CD14-positive monocyte (primary cell): Measurements from ENCODE around the gene SLC17A6. TPM values are rescaled to one million over a fixed set of nuclear protein-coding genes. Genes with fewer than 3 reads are reported as not detected.
A peak's percentile ranks its signal among the peaks of the same experiment; 100 is the strongest.

Experiments
- DNase-seq, 3 donors: peaks; one replicate each; pipeline ENCODE4 v3.0.0-alpha.2; 2011 to 2022
- H2AFZ ChIP-seq: 2 replicates; pipeline ENCODE4 v1.6.0; 2012; ENCODE audit warnings: mild to moderate bottlenecking, low read depth, low read length, inconsistent platforms; ENCODE audit not compliant: insufficient read depth, poor library complexity, severe bottlenecking
- H3K27ac ChIP-seq, 2 donors: 1 replicate in 1 of 2; 2 replicates in 1 of 2; pipeline ENCODE4 v1.5.1; 2012 to 2013; ENCODE audit warnings: low read length in 2 of 2, control low read depth in 1 of 2, inconsistent platforms in 1 of 2, low read depth in 1 of 2, mild to moderate bottlenecking in 1 of 2
- H3K27me3 ChIP-seq, 2 donors: one replicate each; pipeline versions ENCODE4 v1.6.0 to v1.6.1; 2011 to 2013; ENCODE audit warnings: low read length in 2 of 2; ENCODE audit not compliant: control insufficient read depth in 2 of 2, insufficient read depth in 2 of 2
- H3K36me3 ChIP-seq, 2 donors: replicated peaks in 1 of 2; 1 replicate in 1 of 2; 2 replicates in 1 of 2; pipeline versions ENCODE4 v1.5.1 to v1.6.1; 2012 to 2013; ENCODE audit warnings: low read length in 2 of 2, control low read depth in 1 of 2, inconsistent platforms in 1 of 2, mild to moderate bottlenecking in 1 of 2; ENCODE audit not compliant: insufficient read depth in 2 of 2, control insufficient read depth in 1 of 2
- H3K4me1 ChIP-seq, 2 donors: 1 replicate in 1 of 2; 2 replicates in 1 of 2; pipeline versions ENCODE4 v1.5.1 to v1.6.1; 2012 to 2013; ENCODE audit warnings: low read length in 2 of 2, control low read depth in 1 of 2, inconsistent platforms in 1 of 2, mild to moderate bottlenecking in 1 of 2, moderate library complexity in 1 of 2; ENCODE audit not compliant: insufficient read depth in 2 of 2, control insufficient read depth in 1 of 2
- H3K4me2 ChIP-seq: replicated peaks from 2 replicates; pipeline ENCODE3; 2012; ENCODE audit warnings: low read length, moderate library complexity, mild to moderate bottlenecking; ENCODE audit not compliant: poor library complexity, severe bottlenecking; ENCODE audit errors: extremely low read depth
- H3K4me3 ChIP-seq, 3 experiments: fragments of 200-600 bp in 1 of 3; sonication (generic) in 1 of 3; replicated peaks in 1 of 3; 1 replicate in 2 of 3; 2 replicates in 1 of 3; pipeline ENCODE4 v1.5.1; 2011 to 2013; ENCODE audit warnings: low read length in 3 of 3, mild to moderate bottlenecking in 3 of 3, control low read depth in 2 of 3, low read depth in 2 of 3, inconsistent platforms in 1 of 3, moderate library complexity in 1 of 3
- H3K79me2 ChIP-seq: 2 replicates; pipeline ENCODE4 v1.6.0; 2012; ENCODE audit warnings: mild to moderate bottlenecking, control low read depth, inconsistent platforms, low read length, moderate library complexity; ENCODE audit not compliant: insufficient read depth
- H3K9ac ChIP-seq: 2 replicates; pipeline ENCODE4 v1.6.0; 2017; ENCODE audit warnings: low read length, mild to moderate bottlenecking; ENCODE audit not compliant: insufficient read depth, poor library complexity, severe bottlenecking
- H3K9me3 ChIP-seq, 2 donors: replicated peaks in 1 of 2; 1 replicate in 1 of 2; 2 replicates in 1 of 2; pipeline versions ENCODE4 v1.5.1 to v1.6.1; 2012 to 2013; ENCODE audit warnings: low read length in 2 of 2, control low read depth in 1 of 2; ENCODE audit not compliant: control insufficient read depth in 1 of 2, insufficient read depth in 1 of 2
- H4K20me1 ChIP-seq: 2 replicates; pipeline ENCODE4 v1.6.0; 2012; ENCODE audit warnings: mild to moderate bottlenecking, low read length, control low read depth, moderate library complexity; ENCODE audit not compliant: insufficient read depth
- H3K27ac Mint-ChIP-seq, 7 donors: one replicate each; pipeline ENCODE4 v1.8.0; 2020; ENCODE audit warnings: mild to moderate bottlenecking in 7 of 7, mixed read lengths in 7 of 7, moderate library complexity in 6 of 7, inconsistent platforms in 2 of 7
- H3K27me3 Mint-ChIP-seq, 3 donors: one replicate each; pipeline ENCODE4 v1.8.0; 2021 to 2022; ENCODE audit warnings: low read depth in 3 of 3, mild to moderate bottlenecking in 3 of 3, mixed read lengths in 3 of 3, moderate library complexity in 3 of 3, inconsistent platforms in 1 of 3
- H3K36me3 Mint-ChIP-seq, 2 donors: one replicate each; pipeline ENCODE4 v1.8.0; 2020; ENCODE audit warnings: mixed read lengths in 2 of 2, inconsistent platforms in 1 of 2, mild to moderate bottlenecking in 1 of 2
- H3K4me1 Mint-ChIP-seq: one replicate; pipeline ENCODE4 v1.8.0; 2020; ENCODE audit warnings: mild to moderate bottlenecking, mixed read lengths
- H3K4me3 Mint-ChIP-seq, 2 donors: one replicate each; pipeline ENCODE4 v1.8.0; 2020; ENCODE audit warnings: mild to moderate bottlenecking in 2 of 2, mixed read lengths in 2 of 2, moderate library complexity in 1 of 2
- H3K9me3 Mint-ChIP-seq, 7 donors: one replicate each; pipeline ENCODE4 v1.8.0; 2020 to 2022; ENCODE audit warnings: mixed read lengths in 7 of 7, mild to moderate bottlenecking in 6 of 7, moderate library complexity in 6 of 7, inconsistent platforms in 2 of 7
- WGBS: methylation state at CpG from one replicate; pipeline ENCODE4 v1.1.5; 2013; ENCODE audit warnings: missing lambda C conversion rate; ENCODE audit not compliant: insufficient coverage; 5-methylcytosine and 5-hydroxymethylcytosine counted together
- intact Hi-C, 2 donors: fragments of 100-400 bp; cut with micrococcal nuclease; formaldehyde crosslinking; loops; one replicate each; pipeline versions ENCODE4 v1.15.0 to v1.15.1; 2023
- polyA plus RNA-seq, 3 donors: library from polyadenylated mRNA; depleted of rRNA in 1 of 3; unstranded in 2 of 3; stranded (reverse) in 1 of 3; fragments of 300-500 nt in 2 of 3; fragments of >200 nt in 1 of 3; fragmentation: Illumina TruSeq in 2 of 3; gene quantifications; 1 replicate in 2 of 3; 2 replicates in 1 of 3; pipeline ENCODE4 v1.2.3, GENCODE V29; 2012 to 2021
- TF ChIP-seq, protein P1 (sequence below): fragments of 200-600 bp; IDR thresholded peaks from one replicate; pipeline ENCODE4 v1.8.0; 2022; ENCODE audit warnings: antibody characterized with exemption, mild to moderate bottlenecking

SLC17A6 gene
- polyA plus RNA-seq, 3 donors, result not detected

- peak overlapping the region in 1 of 2 donors; percentile 74 for H3K4me3 Mint-ChIP-seq
- TF ChIP-seq, protein P1, sequence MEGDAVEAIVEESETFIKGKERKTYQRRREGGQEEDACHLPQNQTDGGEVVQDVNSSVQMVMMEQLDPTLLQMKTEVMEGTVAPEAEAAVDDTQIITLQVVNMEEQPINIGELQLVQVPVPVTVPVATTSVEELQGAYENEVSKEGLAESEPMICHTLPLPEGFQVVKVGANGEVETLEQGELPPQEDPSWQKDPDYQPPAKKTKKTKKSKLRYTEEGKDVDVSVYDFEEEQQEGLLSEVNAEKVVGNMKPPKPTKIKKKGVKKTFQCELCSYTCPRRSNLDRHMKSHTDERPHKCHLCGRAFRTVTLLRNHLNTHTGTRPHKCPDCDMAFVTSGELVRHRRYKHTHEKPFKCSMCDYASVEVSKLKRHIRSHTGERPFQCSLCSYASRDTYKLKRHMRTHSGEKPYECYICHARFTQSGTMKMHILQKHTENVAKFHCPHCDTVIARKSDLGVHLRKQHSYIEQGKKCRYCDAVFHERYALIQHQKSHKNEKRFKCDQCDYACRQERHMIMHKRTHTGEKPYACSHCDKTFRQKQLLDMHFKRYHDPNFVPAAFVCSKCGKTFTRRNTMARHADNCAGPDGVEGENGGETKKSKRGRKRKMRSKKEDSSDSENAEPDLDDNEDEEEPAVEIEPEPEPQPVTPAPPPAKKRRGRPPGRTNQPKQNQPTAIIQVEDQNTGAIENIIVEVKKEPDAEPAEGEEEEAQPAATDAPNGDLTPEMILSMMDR, result no peak
Observed at GRCh38 chr11:22343371-22344032, 5.3 kb downstream of the SLC17A6 start.

GRCh38 chr11:22344081-22344480 lies 5.9 kb downstream of the SLC17A6 start:
- no peaks in the 10 kb centered on the region for H3K79me2 ChIP-seq
- no peak overlapping the region for H3K27ac ChIP-seq
- DNase-seq, result no peak
- no peaks in the 10 kb centered on the region for H3K4me1 ChIP-seq
- H3K9ac ChIP-seq, result no peak overlapping the region
- Mint-ChIP-seq H3K27ac (no peak overlapping the region), H3K27me3 (peaks cover 62 to 68% (median 64%) of the 10 kb centered on the region in 3 donors), H3K9me3 (peaks cover 0 to 28% (median 19%) of the 10 kb centered on the region in 7 donors), H3K4me1 (no peaks in the 10 kb centered on the region), H3K36me3 (peaks cover 3 to 9% of the 10 kb centered on the region in 2 donors), H3K4me3 (peak overlapping the region in 1 of 2 donors; percentile 44)
- H3K36me3 ChIP-seq, result no peaks in the 10 kb centered on the region
- no peak overlapping the region for H3K4me2 ChIP-seq
- H4K20me1 ChIP-seq, result no peaks in the 10 kb centered on the region
- 8% methylated on average over 2 of the region's 3 CpGs for WGBS
- TF ChIP-seq, protein P1, result no peak
- no peak overlapping the region for H2AFZ ChIP-seq
- peaks cover 12 to 30% of the 10 kb centered on the region in 2 donors for H3K9me3 ChIP-seq
- peaks cover 57 to 66% of the 10 kb centered on the region in 2 donors for H3K27me3 ChIP-seq
- intact Hi-C loops, result no loop called here
- H3K4me3 ChIP-seq, result no peak overlapping the region

More at GRCh38 chr11:22343371-22344032, 5.3 kb downstream of the SLC17A6 start:
- DNase-seq, result no peak
- 3% methylated on average over 34 of the region's 34 CpGs for WGBS
- peaks cover 12 to 30% of the 10 kb centered on the region in 2 donors for H3K9me3 ChIP-seq
- no peak overlapping the region for H3K27ac Mint-ChIP-seq
- H3K4me3 ChIP-seq, result no peak overlapping the region
- peaks cover 65 to 71% (median 68%) of the 10 kb centered on the region in 3 donors for H3K27me3 Mint-ChIP-seq
- H3K27ac ChIP-seq, result no peak overlapping the region
- H3K79me2 ChIP-seq, result no peaks in the 10 kb centered on the region
- peaks cover 60 to 71% of the 10 kb centered on the region in 2 donors for H3K27me3 ChIP-seq
- intact Hi-C loops, result no loop called here
- peaks cover 0 to 28% (median 19%) of the 10 kb centered on the region in 7 donors for H3K9me3 Mint-ChIP-seq
- H3K9ac ChIP-seq, result no peak overlapping the region
- no peaks in the 10 kb centered on the region for H3K4me1 ChIP-seq
- H3K4me2 ChIP-seq, result no peak overlapping the region
- H4K20me1 ChIP-seq, result no peaks in the 10 kb centered on the region
- H3K4me1 Mint-ChIP-seq, result no peaks in the 10 kb centered on the region
- H3K36me3 ChIP-seq, result no peaks in the 10 kb centered on the region
- no peak overlapping the region for H2AFZ ChIP-seq
- peaks cover 3 to 9% of the 10 kb centered on the region in 2 donors for H3K36me3 Mint-ChIP-seq
